Mononuclear cell (primary cell): Measurements from ENCODE around the gene STUB1. TPM values are rescaled to one million over a fixed set of nuclear protein-coding genes. Genes with fewer than 3 reads are reported as not detected.

Experiments used
- H3K27me3 ChIP-seq: 2 replicates; pipeline ENCODE4 v1.6.0; 2011; ENCODE audit warnings: low read length, control low read depth; ENCODE audit not compliant: insufficient read depth
- H3K4me1 ChIP-seq: 2 replicates; pipeline ENCODE4 v1.5.1; 2011; ENCODE audit warnings: mild to moderate bottlenecking, low read length, control low read depth; ENCODE audit not compliant: insufficient read depth
- H3K4me3 ChIP-seq: 2 replicates; pipeline ENCODE4 v1.5.1; 2011; ENCODE audit warnings: mild to moderate bottlenecking, low read length, moderate library complexity
- H3K9me3 ChIP-seq: 2 replicates; pipeline ENCODE4 v1.5.1; 2011; ENCODE audit warnings: low read depth, mild to moderate bottlenecking, control low read depth, low read length
- total RNA-seq: library from RNA; depleted of rRNA; stranded (reverse); fragments of >200 nt; gene quantifications from one replicate; pipeline ENCODE4 v1.2.3, GENCODE V29; 2012

Gene STUB1
- total RNA-seq, 1 donor, result 39.0 TPM

DNA sequence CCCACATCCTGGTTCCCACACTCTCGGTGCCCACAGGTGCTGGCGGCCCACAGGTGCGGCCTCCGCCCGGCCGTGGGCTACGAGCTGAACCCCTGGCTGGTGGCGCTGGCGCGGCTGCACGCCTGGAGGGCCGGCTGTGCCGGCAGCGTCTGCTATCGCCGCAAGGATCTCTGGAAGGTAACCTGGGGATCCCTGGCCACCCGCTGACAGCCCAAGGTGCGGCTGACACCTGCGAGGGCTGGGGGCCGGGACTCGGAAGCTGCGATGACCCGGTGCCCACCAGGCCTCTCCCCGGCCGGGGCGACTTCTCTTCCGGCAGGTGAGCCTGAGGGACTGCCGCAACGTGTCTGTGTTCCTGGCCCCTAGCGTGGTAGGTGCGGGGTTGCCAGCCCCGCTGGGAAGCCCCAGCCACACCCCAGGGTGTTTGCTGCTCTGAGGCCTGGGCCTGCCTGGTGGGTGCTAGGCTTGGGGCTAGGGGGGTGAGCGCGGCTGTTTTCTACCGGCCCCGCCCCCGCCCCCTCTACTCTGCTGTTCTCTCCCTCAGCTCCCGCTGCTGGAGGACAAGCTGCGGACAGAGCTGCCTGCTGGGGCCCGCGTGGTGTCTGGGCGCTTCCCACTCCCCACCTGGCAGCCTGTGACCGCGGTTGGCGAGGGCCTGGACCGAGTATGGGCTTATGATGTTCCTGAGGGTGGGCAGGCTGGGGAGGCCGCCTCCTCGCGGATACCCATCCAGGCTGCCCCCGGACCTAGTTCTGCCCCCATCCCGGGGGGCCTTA is 41.7 kb downstream of the STUB1 start:
- Histone ChIP-seq H3K4me1 (peaks cover 32% of the 10 kb centered on the region), H3K27me3 (peaks cover 2% of the 10 kb centered on the region), H3K9me3 (no peaks in the 10 kb centered on the region), H3K4me3 (peak overlapping the region; percentile 56)

- H3K4me1 ChIP-seq, result peaks cover 39% of the 10 kb centered on the region
- no peak overlapping the region for H3K4me3 ChIP-seq
- H3K9me3 ChIP-seq, result no peaks in the 10 kb centered on the region
- H3K27me3 ChIP-seq, result peaks cover 2% of the 10 kb centered on the region
Observed at GRCh38 chr16:722835-723633, 42.8 kb downstream of the STUB1 start.

DNA sequence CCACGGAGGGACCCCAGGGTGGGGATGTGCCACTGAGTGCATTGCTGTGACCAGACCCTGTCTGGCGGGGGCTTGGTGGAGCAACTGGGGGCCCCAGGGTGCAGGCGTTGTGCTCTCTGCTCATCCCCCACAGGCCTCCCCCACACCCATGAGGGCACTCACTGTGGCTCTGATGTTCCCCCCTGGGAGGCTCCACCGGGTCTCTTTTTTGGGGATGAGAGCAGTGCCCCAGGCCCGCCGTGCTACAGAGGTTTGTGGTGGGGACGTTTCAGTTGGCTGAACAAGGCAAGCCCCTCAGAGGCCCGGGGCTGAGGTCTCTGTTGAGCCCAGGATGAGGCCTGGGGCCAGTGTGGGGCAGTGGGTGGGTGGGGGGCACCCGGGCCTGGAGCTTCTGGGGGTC is 43.5 kb downstream of the STUB1 start:
- no peaks in the 10 kb centered on the region for H3K9me3 ChIP-seq
- peaks cover 2% of the 10 kb centered on the region for H3K27me3 ChIP-seq
- H3K4me1 ChIP-seq, result peaks cover 42% of the 10 kb centered on the region
- H3K4me3 ChIP-seq, result no peak overlapping the region

GRCh38 chr16:724188-725040 is 44.2 kb downstream of the STUB1 start:
- H3K4me3 ChIP-seq, result no peak overlapping the region
- peaks cover 2% of the 10 kb centered on the region for H3K27me3 ChIP-seq
- no peaks in the 10 kb centered on the region for H3K9me3 ChIP-seq
- H3K4me1 ChIP-seq, result peaks cover 38% of the 10 kb centered on the region

DNA sequence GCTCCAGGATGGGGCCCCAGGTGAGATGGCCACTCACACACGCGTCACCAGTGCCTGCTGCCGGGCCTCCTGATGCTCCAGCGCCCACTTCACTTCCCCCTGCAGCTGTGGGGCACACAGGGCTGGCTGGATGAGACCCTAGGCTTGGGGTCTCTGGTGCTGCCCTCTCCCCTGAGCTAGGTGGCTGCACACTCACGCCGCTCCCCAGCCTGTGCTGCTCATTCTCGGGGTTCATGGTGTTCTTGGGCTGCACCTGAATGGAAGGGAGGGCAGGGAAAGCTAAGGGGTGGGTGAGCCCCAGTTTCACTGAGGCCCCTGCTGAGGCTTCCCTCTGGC is 44.8 kb downstream of the STUB1 start:
- H3K9me3 ChIP-seq, result no peaks in the 10 kb centered on the region
- peaks cover 32% of the 10 kb centered on the region for H3K4me1 ChIP-seq
- peaks cover 2% of the 10 kb centered on the region for H3K27me3 ChIP-seq
- no peak overlapping the region for H3K4me3 ChIP-seq

GRCh38 chr16:725463-726187 is 45.4 kb downstream of the STUB1 start:
- peaks cover 25% of the 10 kb centered on the region for H3K4me1 ChIP-seq
- no peak overlapping the region for H3K4me3 ChIP-seq
- peaks cover 2% of the 10 kb centered on the region for H3K27me3 ChIP-seq
- no peaks in the 10 kb centered on the region for H3K9me3 ChIP-seq

DNA sequence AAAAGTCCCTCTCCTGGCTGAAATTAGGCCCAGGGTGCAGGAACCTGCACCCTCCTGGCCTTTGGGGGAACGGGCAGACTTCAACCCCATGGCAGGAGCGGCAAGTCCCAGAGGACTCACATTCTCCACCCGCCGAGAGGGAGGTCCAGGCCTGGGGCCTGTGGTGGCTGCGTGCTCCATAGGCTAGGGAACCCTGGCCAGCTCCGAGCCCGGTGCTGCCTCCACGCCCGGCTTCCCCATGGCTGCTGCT is 45.9 kb downstream of the STUB1 start:
- Histone ChIP-seq H3K4me3 (no peak overlapping the region), H3K27me3 (peaks cover 2% of the 10 kb centered on the region)

GRCh38 chr16:726438-727290 is 46.5 kb downstream of the STUB1 start, which contains the start of the genes CCDC78 and HAGHL:
CCDC78 (minus strand) TSS chr16:726443; CDS start chr16:726367, 76 bp downstream.
HAGHL (plus strand) TSS chr16:727106; CDS start chr16:727510, 404 bp downstream.
- Histone ChIP-seq H3K9me3 (no peaks in the 10 kb centered on the region), H3K4me3 (peak within 1 kb of the TSS; percentile 39), H3K4me1 (peaks cover 20% of the 10 kb centered on the region), H3K27me3 (peaks cover 2% of the 10 kb centered on the region)

More for the DNA sequence above, 45.9 kb downstream of the STUB1 start:
- H3K4me1 ChIP-seq, result peaks cover 25% of the 10 kb centered on the region
- H3K9me3 ChIP-seq, result no peaks in the 10 kb centered on the region

DNA sequence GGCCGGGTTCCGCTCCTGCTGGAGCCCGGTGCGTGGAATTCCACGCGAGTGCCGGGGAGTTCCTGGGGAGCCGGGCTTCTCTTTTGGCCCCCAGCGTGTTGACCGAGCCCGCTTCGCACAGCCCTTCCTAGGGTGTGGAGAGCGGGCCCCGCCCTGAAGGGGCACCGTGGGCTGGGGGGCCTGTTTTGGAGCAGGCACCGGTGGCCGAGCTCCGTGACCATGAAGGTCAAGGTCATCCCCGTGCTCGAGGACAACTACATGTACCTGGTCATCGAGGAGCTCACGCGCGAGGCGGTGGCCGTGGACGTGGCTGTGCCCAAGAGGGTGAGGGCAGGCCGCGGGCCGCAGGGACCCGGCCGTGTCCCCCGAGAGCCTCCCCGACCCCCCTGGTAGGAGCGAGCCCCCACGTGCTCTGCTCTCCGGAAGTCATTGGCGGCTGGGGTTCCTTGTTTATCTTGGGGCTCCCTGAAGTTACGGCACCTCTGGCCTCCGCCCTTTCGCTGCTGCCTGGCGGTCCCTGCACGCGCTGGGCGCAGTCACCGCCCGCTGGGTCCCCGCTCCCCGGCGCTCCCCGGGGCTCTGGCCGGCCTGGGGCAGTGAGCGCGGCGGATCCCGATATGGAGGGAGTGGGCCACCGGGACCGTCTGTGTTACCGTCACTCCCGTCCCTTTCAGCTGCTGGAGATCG is 47.2 kb downstream of the STUB1 start:
- peaks cover 2% of the 10 kb centered on the region for H3K27me3 ChIP-seq
- no peaks in the 10 kb centered on the region for H3K9me3 ChIP-seq
- peak overlapping the region; percentile 39 for H3K4me3 ChIP-seq
- peaks cover 15% of the 10 kb centered on the region for H3K4me1 ChIP-seq

DNA sequence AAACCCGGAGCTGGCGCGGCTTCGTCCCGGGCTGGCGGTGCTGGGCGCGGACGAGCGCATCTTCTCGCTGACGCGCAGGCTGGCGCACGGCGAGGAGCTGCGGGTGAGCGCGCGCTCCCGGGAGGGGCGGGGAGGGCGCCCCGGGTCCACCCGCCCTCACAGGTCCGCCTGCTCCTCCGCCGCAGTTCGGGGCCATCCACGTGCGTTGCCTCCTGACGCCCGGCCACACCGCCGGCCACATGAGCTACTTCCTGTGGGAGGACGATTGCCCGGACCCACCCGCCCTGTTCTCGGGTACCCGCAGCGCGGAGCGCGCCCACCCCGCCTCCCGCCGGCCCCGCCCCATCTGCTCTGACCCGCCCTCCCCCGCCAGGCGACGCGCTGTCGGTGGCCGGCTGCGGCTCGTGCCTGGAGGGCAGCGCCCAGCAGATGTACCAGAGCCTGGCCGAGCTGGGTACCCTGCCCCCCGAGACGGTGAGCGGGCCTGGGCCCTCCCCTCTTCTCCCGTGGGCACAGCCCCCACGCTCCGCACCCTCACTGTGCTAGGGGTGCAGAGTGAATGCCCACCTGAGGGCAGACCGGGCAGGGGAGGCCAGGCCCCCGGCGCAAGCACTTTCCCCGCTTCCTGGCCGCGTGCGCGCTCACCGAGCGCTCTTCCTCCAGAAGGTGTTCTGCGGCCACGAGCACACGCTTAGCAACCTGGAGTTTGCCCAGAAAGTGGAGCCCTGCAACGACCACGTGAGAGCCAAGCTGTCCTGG is 48.1 kb downstream of the STUB1 start:
- peaks cover 2% of the 10 kb centered on the region for H3K27me3 ChIP-seq
- H3K4me1 ChIP-seq, result peaks cover 15% of the 10 kb centered on the region
- no peaks in the 10 kb centered on the region for H3K9me3 ChIP-seq
- H3K4me3 ChIP-seq, result no peak overlapping the region

DNA sequence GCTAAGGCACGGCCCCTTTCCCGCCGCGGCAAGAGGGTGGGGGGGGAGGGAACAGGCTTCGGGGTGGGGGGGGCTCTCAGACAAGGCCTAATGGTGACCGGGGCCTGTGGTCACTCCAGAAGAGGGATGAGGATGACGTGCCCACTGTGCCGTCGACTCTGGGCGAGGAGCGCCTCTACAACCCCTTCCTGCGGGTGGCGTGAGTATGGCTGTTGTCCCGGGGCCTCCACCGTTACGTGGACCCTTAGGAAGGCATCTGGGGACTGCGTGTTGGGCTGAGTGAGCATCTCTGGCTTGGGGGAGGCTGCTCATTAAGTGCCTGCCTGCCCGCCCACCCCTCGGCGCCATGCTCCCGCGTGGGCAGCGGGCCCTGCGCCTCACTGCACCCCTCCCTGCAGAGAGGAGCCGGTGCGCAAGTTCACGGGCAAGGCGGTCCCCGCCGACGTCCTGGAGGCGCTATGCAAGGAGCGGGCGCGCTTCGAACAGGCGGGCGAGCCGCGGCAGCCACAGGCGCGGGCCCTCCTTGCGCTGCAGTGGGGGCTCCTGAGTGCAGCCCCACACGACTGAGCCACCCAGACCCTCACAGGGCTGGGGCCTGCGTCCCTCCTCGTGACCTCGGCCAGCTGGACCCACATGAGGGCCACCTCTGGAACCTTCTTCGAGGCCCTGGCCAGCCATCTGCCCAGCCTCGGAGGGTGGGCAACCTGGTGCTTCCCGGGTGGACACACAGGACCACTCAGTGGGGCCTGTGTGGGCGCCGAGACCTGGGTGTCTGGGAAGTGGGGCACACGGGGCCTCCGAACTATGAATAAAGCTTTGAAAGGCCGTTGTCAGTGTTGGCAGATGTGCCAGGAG is 48.9 kb downstream of the STUB1 start:
- H3K4me3 ChIP-seq, result no peak overlapping the region

More for the DNA sequence above, 48.9 kb downstream of the STUB1 start:
- Histone ChIP-seq H3K4me1 (peaks cover 15% of the 10 kb centered on the region), H3K27me3 (peaks cover 2% of the 10 kb centered on the region), H3K9me3 (no peaks in the 10 kb centered on the region)
